ENCODE data around the gene SNX30. TPM values are rescaled to one million over a fixed set of nuclear protein-coding genes. Genes with fewer than 3 reads are reported as not detected.
A peak's percentile ranks its signal among the peaks of the same experiment; 100 is the strongest.

SNX30 gene
- total RNA-seq, 1 experiment from 2014 or later, result 9.7 TPM

DNA sequence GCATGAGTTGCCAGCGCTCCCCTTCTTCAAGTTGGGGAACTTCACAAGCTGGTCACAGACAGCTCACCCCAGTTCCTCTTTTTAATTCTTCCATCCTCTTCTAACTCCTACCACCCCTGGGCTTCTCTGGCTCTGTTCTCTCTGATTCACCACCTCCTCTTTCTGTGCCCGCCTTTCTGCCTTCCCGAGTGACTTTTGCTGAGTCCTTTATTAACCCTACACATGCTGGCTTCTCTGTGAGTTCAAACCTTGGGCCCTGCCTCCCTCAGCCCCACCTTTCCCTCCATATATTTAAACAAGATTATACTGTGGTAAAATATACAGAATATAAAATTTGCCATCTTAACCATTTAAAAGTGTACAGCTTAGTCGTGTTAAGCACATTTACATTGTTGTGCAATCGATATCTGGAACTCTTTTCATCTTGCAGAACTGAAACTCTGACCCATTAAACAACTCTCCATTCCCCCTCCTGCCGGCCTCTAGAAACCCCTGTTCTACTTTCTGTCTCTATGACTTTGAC lies 108.1 kb downstream of the SNX30 start:
- H3K27me3 ChIP-seq (ENCODE audit: control insufficient read depth, insufficient read depth, low read length), result no peaks in the 10 kb centered on the region
- H3K36me3 ChIP-seq (replicated peaks; ENCODE audit: control insufficient read depth, insufficient read depth, low read length), result no peaks in the 10 kb centered on the region
- no peak overlapping the region for H3K4me3 ChIP-seq (ENCODE audit: insufficient read depth, low read depth, low read length)
- DNase-seq, result peak; percentile 34

DNA sequence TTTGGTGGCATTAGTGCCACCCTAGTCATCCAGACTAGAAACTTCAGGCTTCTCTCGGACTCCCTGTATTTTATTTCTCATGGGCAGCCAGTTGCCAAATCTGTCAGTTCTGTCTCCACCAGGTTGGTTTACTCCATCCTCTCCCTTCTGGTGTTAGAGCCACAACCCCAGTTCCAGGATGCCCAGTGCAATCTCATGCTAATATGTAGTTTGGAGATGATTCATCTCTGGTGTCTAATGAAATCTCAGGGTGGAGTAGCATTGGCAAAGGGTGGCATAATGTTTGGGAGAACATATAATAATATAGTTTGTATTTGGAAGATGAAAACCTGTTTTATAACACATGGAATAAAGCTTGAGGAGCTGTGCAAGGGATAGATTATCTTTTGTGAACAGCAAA lies 109.9 kb downstream of the SNX30 start:
- no peak for DNase-seq
- H3K36me3 ChIP-seq (replicated peaks; ENCODE audit: control insufficient read depth, insufficient read depth, low read length), result no peaks in the 10 kb centered on the region
- no peaks in the 10 kb centered on the region for H3K27me3 ChIP-seq (ENCODE audit: control insufficient read depth, insufficient read depth, low read length)
- H3K4me3 ChIP-seq (ENCODE audit: insufficient read depth, low read depth, low read length), result no peak overlapping the region

GRCh38 chr9:112861155-112861554 lies 110.6 kb downstream of the SNX30 start:
- H3K4me3 ChIP-seq (ENCODE audit: insufficient read depth, low read depth, low read length), result no peak overlapping the region
- DNase-seq, result no peak
- no peaks in the 10 kb centered on the region for H3K27me3 ChIP-seq (ENCODE audit: control insufficient read depth, insufficient read depth, low read length)

DNA sequence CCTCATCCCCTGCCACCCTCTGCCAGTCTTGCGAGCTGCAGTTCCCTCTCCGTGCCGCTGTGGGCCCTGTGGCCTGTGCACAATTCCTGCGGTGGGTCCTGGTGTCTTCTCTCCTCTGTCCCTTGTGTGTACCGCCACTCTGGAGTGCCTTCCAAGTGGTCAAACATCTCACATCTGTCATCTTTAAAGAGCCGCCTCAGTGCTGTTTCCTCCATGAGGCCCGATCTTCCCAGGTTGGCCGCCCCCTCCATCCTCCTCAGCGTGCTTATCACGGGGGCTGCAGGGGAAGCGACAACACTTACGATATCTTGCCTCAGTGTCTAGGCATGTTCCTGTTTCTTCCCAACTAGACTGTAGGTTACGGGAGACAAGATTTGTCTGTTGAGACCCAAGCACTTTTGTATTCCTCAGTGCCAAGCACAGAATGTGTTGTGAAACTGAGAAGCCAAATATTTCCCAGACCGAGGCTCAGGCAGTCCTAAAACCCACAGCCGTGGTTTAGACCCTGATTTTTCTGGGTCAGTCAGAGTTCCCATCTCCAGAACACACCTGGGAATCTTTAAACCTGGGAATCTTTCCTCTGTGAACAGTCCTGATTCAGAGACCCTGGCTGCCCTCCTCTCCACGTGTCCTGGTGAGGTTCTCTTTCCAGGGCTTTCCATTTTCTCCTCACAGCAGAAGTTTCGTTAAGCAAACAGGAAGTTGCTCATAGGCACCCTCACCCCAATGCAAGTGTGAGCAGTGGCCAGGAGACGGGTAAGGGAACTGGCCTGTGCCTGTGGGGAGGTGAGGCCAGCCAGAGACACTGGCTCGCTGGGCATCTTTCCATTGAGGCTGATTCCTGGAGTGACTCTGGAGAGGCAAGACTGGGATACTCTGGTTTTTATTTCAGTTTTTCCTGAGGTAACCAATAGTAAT lies 111.3 kb downstream of the SNX30 start:
- no peak for DNase-seq
- Histone ChIP-seq H3K36me3 (replicated peaks; ENCODE audit: control insufficient read depth, insufficient read depth, low read length) (no peaks in the 10 kb centered on the region), H3K4me3 (ENCODE audit: insufficient read depth, low read depth, low read length) (no peak overlapping the region), H3K27me3 (ENCODE audit: control insufficient read depth, insufficient read depth, low read length) (no peaks in the 10 kb centered on the region)

More at GRCh38 chr9:112861155-112861554, 110.6 kb downstream of the SNX30 start:
- H3K36me3 ChIP-seq (replicated peaks; ENCODE audit: control insufficient read depth, insufficient read depth, low read length), result no peaks in the 10 kb centered on the region

GRCh38 chr9:112863214-112863613 lies 112.7 kb downstream of the SNX30 start:
- Histone ChIP-seq H3K4me3 (ENCODE audit: insufficient read depth, low read depth, low read length) (no peak overlapping the region), H3K27me3 (ENCODE audit: control insufficient read depth, insufficient read depth, low read length) (no peaks in the 10 kb centered on the region), H3K36me3 (replicated peaks; ENCODE audit: control insufficient read depth, insufficient read depth, low read length) (no peaks in the 10 kb centered on the region)
- DNase-seq, result no peak

DNA sequence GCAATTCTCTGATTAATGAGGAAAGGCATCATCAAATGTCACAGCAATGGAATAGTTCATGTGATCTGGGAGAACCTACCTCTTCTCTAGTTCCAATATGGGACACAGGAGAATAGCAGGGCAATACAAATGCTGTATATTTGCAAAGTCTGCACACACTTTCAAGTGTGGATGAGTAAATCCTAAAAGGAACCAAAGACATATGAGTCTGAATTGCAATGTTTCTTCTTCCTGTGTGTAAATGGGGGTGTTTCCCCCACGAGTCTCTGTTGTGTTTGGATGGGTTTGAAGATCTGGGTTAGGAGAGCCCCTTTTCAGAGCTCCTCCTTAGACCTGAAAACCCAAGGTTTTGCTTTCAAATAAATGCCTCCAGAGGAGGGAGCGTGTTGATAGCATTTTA lies 113.2 kb downstream of the SNX30 start:
- Histone ChIP-seq H3K4me3 (ENCODE audit: insufficient read depth, low read depth, low read length) (no peak overlapping the region), H3K36me3 (replicated peaks; ENCODE audit: control insufficient read depth, insufficient read depth, low read length) (no peaks in the 10 kb centered on the region; the same call in 1 of the 2 replicates), H3K27me3 (ENCODE audit: control insufficient read depth, insufficient read depth, low read length) (no peaks in the 10 kb centered on the region)
- DNase-seq, result no peak

DNA sequence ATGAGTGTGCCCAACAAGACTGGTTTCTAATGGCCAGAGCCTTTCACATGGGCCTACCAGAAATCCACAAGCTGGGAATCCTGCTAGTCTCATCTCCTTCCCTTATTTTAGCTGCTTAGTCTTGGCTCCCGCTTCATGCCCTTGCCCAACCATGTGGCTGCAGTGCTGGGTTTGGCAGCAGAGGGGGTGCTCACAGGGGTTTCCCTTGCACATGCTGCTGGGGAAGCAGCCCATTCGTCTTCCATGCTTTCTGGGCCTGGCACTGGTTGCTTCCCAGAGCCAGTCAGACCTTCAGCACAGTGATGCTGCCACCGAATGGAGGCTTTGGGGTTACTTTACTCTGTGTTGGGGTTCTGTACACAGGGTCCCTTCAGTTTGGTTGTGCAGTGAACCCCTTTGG lies 113.8 kb downstream of the SNX30 start:
- no peak for DNase-seq
- Histone ChIP-seq H3K4me3 (ENCODE audit: insufficient read depth, low read depth, low read length) (no peak overlapping the region), H3K27me3 (ENCODE audit: control insufficient read depth, insufficient read depth, low read length) (no peaks in the 10 kb centered on the region), H3K36me3 (replicated peaks; ENCODE audit: control insufficient read depth, insufficient read depth, low read length) (peaks cover 1% of the 10 kb centered on the region)

DNA sequence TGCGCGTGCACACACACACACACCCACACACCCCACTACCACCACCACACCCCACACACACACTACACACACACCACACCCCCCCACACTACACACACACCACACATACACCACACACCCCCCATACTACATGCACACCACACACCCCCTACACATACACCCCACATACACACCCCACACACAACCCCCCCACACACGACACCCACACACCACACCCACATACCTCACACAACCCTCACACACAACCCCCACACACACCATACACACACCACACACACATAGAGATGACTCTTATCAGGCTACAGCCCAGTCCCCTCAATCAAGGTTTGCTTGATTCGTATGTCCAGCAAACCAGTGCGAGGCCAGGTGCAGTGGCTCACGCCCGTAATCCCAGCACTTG lies 114.4 kb downstream of the SNX30 start:
- H3K27me3 ChIP-seq (ENCODE audit: control insufficient read depth, insufficient read depth, low read length), result no peaks in the 10 kb centered on the region
- H3K4me3 ChIP-seq (ENCODE audit: insufficient read depth, low read depth, low read length), result no peak overlapping the region
- no peak for DNase-seq
- H3K36me3 ChIP-seq (replicated peaks; ENCODE audit: control insufficient read depth, insufficient read depth, low read length), result peaks cover 1% of the 10 kb centered on the region

DNA sequence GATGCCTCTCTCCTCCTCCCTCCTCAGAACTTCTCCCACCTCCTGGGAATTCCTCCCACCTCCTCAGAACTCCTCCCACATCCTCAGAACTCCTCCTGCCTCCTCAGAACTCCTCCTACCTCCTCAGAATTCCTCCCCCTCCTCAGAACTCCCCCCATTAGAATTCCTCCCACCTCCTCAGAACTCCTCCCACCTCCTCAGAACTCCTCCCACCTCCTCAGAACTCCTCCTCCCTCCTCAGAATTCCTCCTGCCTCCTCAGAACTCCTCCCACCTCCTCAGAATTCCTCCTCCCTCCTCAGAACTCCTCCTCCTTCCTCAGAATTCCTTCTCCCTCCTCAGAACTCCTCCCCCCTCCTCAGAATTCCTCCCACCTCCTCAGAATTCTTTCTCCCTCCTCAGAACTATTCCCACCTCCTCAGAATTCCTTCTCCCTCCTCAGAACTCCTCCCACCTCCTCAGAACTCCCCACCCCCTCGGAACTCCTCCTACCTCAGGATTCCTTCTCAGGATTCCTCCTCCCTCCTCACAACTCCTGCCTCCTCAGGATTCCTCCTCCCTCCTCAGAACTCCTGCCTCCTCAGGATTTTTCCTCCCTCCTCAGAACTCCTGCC lies 116.2 kb downstream of the SNX30 start:
- no peaks in the 10 kb centered on the region for H3K27me3 ChIP-seq (ENCODE audit: control insufficient read depth, insufficient read depth, low read length)
- H3K4me3 ChIP-seq (ENCODE audit: insufficient read depth, low read depth, low read length), result no peak overlapping the region
- peaks cover 1% of the 10 kb centered on the region for H3K36me3 ChIP-seq (replicated peaks; ENCODE audit: control insufficient read depth, insufficient read depth, low read length)
- peak; percentile 66 for DNase-seq

DNA sequence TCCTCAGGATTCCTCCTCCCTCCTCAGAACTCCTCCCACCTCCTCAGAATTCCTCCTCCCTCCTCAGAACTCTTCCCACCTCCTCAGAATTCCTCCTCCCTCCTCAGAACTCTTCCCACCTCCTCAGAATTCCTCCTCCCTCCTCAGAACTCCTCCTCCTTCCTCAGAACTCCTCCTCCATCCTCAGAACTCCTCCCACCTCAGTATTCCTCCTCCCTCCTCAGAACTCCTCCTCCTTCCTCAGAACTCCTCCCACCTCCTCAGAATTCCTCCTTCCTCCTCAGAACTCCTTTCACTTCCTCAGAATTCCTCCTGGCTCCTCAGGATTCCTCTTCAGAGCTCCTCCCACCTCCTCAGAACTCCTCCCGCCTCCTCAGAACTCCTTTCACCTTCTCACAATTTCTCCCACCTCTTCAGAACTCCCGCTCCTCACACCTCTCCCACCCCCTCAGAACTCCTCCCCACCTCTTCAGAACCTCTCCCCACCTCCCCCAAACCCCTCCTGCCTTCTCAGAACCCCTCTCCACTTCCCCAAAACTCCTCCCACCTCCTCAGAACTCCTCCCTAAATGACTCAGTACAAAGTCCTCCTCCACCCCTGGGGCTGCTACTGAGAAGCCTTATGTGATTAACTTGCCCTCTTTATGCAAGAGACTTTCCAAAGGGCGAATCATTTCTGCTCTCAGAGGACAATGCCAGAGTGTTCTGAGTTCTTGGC lies 116.9 kb downstream of the SNX30 start:
- no peak for DNase-seq
- H3K4me3 ChIP-seq (ENCODE audit: insufficient read depth, low read depth, low read length), result no peak overlapping the region
- no peaks in the 10 kb centered on the region for H3K27me3 ChIP-seq (ENCODE audit: control insufficient read depth, insufficient read depth, low read length)
- H3K36me3 ChIP-seq (replicated peaks; ENCODE audit: control insufficient read depth, insufficient read depth, low read length), result peaks cover 1% of the 10 kb centered on the region

DNA sequence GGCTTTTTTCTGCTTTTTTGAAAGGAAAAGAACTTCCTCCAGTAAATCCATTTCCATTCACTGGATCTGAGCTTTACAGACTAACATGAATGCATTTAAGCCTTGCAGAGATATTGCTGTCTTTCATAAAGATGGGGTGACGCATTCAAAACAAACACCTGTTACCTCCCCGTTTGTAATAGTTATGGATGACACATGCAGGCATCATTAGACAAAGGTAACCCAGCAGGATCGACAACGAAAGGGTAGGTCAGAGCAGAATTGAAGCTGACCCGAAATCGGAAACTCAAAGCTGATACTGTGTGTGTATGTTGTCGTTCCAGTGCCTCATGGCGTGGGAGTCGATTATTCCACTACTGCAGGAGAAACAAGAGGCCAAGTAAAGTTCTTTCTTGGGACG lies 117.9 kb downstream of the SNX30 start:
- Histone ChIP-seq H3K4me3 (ENCODE audit: insufficient read depth, low read depth, low read length) (no peak overlapping the region), H3K36me3 (replicated peaks; ENCODE audit: control insufficient read depth, insufficient read depth, low read length) (peaks cover 1% of the 10 kb centered on the region), H3K27me3 (ENCODE audit: control insufficient read depth, insufficient read depth, low read length) (no peaks in the 10 kb centered on the region)
- no peak for DNase-seq

GRCh38 chr9:112869041-112869529 lies 118.5 kb downstream of the SNX30 start:
- no peaks in the 10 kb centered on the region for H3K27me3 ChIP-seq (ENCODE audit: control insufficient read depth, insufficient read depth, low read length)
- peaks cover 1% of the 10 kb centered on the region for H3K36me3 ChIP-seq (replicated peaks; ENCODE audit: control insufficient read depth, insufficient read depth, low read length)
- no peak overlapping the region for H3K4me3 ChIP-seq (ENCODE audit: insufficient read depth, low read depth, low read length)
- DNase-seq, result no peak

GRCh38 chr9:112869917-112870316 lies 119.4 kb downstream of the SNX30 start:
- Histone ChIP-seq H3K4me3 (ENCODE audit: insufficient read depth, low read depth, low read length) (no peak overlapping the region), H3K36me3 (replicated peaks; ENCODE audit: control insufficient read depth, insufficient read depth, low read length) (peaks cover 1% of the 10 kb centered on the region), H3K27me3 (ENCODE audit: control insufficient read depth, insufficient read depth, low read length) (no peaks in the 10 kb centered on the region)
- no peak for DNase-seq

DNA sequence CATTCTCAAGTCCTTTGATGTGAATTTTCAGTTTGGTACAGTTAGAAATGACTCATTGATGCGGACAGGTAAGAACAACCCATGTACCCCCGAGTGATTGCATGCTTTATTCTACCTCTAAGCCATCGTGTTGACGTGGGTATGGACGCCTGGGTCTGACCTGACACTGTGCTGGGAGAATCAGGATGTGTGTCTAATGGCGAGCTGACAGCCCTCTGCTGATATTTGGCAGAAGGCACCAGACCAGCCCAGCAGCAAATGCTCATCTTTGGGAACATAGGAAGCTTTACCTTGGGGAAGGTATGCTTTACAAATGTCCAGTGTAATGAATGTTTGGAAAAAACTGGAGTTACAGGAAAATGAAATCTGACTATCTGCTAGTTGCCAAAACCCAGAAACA lies 120.0 kb downstream of the SNX30 start:
- Histone ChIP-seq H3K27me3 (ENCODE audit: control insufficient read depth, insufficient read depth, low read length) (no peaks in the 10 kb centered on the region), H3K36me3 (replicated peaks; ENCODE audit: control insufficient read depth, insufficient read depth, low read length) (peaks cover 1% of the 10 kb centered on the region), H3K4me3 (ENCODE audit: insufficient read depth, low read depth, low read length) (no peak overlapping the region)
- DNase-seq, result no peak

Data from H7 (cell line).